Body of pancreas (tissue), 4 donors: ENCODE measurements around the gene CEP95.

Experiments used
- CTCF ChIP-seq, 7 experiments: fragments of 450-650 bp in 4 of 7; fragments of 200-600 bp in 3 of 7; sonication (generic) in 3 of 7; IDR thresholded peaks; one replicate each; pipeline ENCODE4 v1.5.1; 2016 to 2019; ENCODE audit warnings: antibody characterized with exemption in 7 of 7
- POLR2A ChIP-seq, 3 donors: fragments of 450-650 bp; IDR thresholded peaks; one replicate each; pipeline ENCODE4 v1.6.1; 2016; ENCODE audit warnings: antibody characterized with exemption in 3 of 3, mild to moderate bottlenecking in 2 of 3

- TF ChIP-seq CTCF (IDR thresholded peaks at IDR 0.05): no peak
- no peak for TF ChIP-seq POLR2A (IDR thresholded peaks at IDR 0.05)
These were observed 1.9 kb upstream of the CEP95 start for GRCh38 chr17:64504769-64505339.
